Measurements from ENCODE around the gene ACP6. TPM values are rescaled to one million over a fixed set of nuclear protein-coding genes. Genes with fewer than 3 reads are reported as not detected.

Gene ACP6
- total and polyA plus RNA-seq, 2 of the 13 experiments (the other 11 are each of a cell fraction or from before 2014, with no cell fraction given): 18.1 to 33.7 TPM

DNA sequence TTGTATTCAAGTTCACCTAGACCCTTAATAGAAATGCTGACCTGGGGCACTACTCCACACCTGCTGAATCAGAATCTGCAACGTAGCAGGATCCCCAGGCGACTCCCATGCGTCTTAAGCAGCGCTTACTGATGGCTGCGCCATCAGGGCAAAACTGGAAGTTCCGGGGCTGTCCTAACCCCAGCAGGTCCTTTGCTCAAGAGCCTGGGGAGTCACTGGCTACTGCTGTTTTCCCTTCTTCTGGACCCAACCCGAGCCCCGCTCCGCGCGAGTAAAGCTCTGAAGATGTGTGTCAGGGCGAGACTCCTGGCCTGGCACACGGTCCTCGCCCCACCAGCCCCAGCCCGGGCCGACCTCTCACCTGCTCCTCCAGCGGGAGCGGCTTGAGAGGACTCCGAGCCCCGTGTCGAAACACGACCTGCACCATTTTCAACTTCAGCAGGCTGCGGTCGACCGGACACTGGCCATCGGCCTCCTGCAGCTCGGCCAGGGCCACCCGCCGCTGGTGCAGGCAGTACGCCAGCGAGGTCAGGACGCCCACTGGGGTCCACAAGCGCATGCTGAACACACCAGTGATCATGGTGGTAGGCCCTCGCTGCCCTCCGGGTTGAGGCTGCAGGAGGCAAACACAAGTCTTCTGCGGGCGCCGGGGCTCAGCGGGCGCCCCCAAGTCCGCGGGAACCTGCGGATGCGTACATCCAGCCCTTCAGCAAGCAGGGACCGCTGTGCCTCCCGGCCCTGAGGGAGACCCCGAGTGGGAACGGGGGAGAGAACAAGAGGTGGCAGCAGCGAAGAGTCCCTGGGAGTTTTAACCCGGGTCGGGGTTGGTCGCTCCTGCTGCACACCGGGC is 630 bp downstream of the ACP6 start (continued):
- TF ChIP-seq, protein P1, sequence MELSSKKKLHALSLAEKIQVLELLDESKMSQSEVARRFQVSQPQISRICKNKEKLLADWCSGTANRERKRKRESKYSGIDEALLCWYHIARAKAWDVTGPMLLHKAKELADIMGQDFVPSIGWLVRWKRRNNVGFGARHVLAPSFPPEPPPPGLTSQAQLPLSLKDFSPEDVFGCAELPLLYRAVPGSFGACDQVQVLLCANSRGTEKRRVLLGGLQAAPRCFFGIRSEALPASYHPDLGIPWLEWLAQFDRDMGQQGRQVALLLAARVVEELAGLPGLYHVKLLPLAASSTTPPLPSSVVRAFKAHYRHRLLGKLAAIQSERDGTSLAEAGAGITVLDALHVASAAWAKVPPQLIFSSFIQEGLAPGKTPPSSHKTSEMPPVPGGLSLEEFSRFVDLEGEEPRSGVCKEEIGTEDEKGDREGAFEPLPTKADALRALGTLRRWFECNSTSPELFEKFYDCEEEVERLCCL (CRISPR knock-in tag; IDR thresholded peaks at IDR 0.05; ENCODE audit: borderline replicate concordance): peak; percentile 90; the same call in 1 of the 2 replicates
- TF ChIP-seq ZNF839 (CRISPR knock-in tag; IDR thresholded peaks at IDR 0.05; ENCODE audit: borderline replicate concordance) (0 out of 2 replicates have a peak, but pooled peaks have one; percentile 51), ZNF615 (CRISPR knock-in tag; IDR thresholded peaks at IDR 0.05; ENCODE audit: borderline replicate concordance) (no peak), MAF1 (CRISPR knock-in tag; IDR thresholded peaks at IDR 0.05; ENCODE audit: borderline replicate concordance) (0 out of 2 replicates have a peak, but pooled peaks have one; percentile 1), GLI4 (CRISPR knock-in tag; IDR thresholded peaks at IDR 0.05; ENCODE audit: borderline replicate concordance) (peak; percentile 85; the same call in 1 of the 2 replicates), FOSL1 (CRISPR knock-in tag; IDR thresholded peaks at IDR 0.05; ENCODE audit: borderline replicate concordance) (no peak), ZNF256 (CRISPR knock-in tag; conservative IDR thresholded peaks at IDR 0.05) (no peak), ZNF296 (CRISPR knock-in tag; conservative IDR thresholded peaks at IDR 0.05) (peak; percentile 78; the same call in 1 of the 2 replicates), ZNF282 (IDR thresholded peaks at IDR 0.05; ENCODE audit: partially characterized antibody) (no peak), KLF6 (CRISPR knock-in tag; IDR thresholded peaks at IDR 0.05) (0 out of 2 replicates have a peak, but pooled peaks have one; percentile 27), ZKSCAN5 (CRISPR knock-in tag; IDR thresholded peaks at IDR 0.05) (no peak), SALL2 (CRISPR knock-in tag; IDR thresholded peaks at IDR 0.05) (no peak), ZNF367 (CRISPR knock-in tag; IDR thresholded peaks at IDR 0.05; ENCODE audit: borderline replicate concordance) (no peak), ZNF556 (CRISPR knock-in tag; IDR thresholded peaks at IDR 0.05; ENCODE audit: borderline replicate concordance) (peak; percentile 59; the same call in 1 of the 2 replicates)
- TF ChIP-seq, protein P2, sequence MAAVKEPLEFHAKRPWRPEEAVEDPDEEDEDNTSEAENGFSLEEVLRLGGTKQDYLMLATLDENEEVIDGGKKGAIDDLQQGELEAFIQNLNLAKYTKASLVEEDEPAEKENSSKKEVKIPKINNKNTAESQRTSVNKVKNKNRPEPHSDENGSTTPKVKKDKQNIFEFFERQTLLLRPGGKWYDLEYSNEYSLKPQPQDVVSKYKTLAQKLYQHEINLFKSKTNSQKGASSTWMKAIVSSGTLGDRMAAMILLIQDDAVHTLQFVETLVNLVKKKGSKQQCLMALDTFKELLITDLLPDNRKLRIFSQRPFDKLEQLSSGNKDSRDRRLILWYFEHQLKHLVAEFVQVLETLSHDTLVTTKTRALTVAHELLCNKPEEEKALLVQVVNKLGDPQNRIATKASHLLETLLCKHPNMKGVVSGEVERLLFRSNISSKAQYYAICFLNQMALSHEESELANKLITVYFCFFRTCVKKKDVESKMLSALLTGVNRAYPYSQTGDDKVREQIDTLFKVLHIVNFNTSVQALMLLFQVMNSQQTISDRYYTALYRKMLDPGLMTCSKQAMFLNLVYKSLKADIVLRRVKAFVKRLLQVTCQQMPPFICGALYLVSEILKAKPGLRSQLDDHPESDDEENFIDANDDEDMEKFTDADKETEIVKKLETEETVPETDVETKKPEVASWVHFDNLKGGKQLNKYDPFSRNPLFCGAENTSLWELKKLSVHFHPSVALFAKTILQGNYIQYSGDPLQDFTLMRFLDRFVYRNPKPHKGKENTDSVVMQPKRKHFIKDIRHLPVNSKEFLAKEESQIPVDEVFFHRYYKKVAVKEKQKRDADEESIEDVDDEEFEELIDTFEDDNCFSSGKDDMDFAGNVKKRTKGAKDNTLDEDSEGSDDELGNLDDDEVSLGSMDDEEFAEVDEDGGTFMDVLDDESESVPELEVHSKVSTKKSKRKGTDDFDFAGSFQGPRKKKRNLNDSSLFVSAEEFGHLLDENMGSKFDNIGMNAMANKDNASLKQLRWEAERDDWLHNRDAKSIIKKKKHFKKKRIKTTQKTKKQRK (IDR thresholded peaks at IDR 0.05; ENCODE audit: low read length): no peak
- TF ChIP-seq, protein P3, sequence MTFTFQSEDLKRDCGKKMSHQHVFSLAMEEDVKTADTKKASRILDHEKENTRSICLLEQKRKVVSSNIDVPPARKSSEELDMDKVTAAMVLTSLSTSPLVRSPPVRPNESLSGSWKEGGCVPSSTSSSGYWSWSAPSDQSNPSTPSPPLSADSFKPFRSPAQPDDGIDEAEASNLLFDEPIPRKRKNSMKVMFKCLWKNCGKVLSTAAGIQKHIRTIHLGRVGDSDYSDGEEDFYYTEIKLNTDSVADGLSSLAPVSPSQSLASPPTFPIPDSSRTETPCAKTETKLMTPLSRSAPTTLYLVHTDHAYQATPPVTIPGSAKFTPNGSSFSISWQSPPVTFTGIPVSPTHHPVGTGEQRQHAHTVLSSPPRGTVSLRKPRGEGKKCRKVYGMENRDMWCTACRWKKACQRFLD (CRISPR knock-in tag; IDR thresholded peaks at IDR 0.05; ENCODE audit: borderline replicate concordance): peak; percentile 39; the same call in 1 of the 2 replicates
- TF ChIP-seq, protein P4, sequence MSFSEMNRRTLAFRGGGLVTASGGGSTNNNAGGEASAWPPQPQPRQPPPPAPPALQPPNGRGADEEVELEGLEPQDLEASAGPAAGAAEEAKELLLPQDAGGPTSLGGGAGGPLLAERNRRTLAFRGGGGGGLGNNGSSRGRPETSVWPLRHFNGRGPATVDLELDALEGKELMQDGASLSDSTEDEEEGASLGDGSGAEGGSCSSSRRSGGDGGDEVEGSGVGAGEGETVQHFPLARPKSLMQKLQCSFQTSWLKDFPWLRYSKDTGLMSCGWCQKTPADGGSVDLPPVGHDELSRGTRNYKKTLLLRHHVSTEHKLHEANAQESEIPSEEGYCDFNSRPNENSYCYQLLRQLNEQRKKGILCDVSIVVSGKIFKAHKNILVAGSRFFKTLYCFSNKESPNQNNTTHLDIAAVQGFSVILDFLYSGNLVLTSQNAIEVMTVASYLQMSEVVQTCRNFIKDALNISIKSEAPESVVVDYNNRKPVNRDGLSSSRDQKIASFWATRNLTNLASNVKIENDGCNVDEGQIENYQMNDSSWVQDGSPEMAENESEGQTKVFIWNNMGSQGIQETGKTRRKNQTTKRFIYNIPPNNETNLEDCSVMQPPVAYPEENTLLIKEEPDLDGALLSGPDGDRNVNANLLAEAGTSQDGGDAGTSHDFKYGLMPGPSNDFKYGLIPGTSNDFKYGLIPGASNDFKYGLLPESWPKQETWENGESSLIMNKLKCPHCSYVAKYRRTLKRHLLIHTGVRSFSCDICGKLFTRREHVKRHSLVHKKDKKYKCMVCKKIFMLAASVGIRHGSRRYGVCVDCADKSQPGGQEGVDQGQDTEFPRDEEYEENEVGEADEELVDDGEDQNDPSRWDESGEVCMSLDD (CRISPR knock-in tag; IDR thresholded peaks at IDR 0.05; ENCODE audit: borderline replicate concordance): no peak
- TF ChIP-seq, protein P5, sequence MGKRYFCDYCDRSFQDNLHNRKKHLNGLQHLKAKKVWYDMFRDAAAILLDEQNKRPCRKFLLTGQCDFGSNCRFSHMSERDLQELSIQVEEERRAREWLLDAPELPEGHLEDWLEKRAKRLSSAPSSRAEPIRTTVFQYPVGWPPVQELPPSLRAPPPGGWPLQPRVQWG (CRISPR knock-in tag; IDR thresholded peaks at IDR 0.05; ENCODE audit: borderline replicate concordance, low read depth): 0 out of 2 replicates have a peak, but pooled peaks have one; percentile 40
